ENCODE measurements around the gene CTRB1. TPM values are rescaled to one million over a fixed set of nuclear protein-coding genes. Genes with fewer than 3 reads are reported as not detected.

The CTRB1 gene
- total RNA-seq, 1 experiment from 2014 or later, result not detected

- Histone ChIP-seq H3K56ac (ENCODE audit: insufficient read length, low read depth, low read length) (no peak overlapping the region), H3K27ac (ENCODE audit: insufficient read length, low read depth, low read length) (no peak overlapping the region), H3K4me1 (ENCODE audit: insufficient read depth, low read length) (peaks cover 6% of the 10 kb centered on the region; the same call in 1 of the 2 replicates), H3K27me3 (ENCODE audit: insufficient read depth, low read length) (no peaks in the 10 kb centered on the region), H2AFZ (ENCODE audit: low read length) (no peak overlapping the region), H2BK120ac (ENCODE audit: low read depth, low read length, poor library complexity, severe bottlenecking) (no peak overlapping the region), H3K9ac (ENCODE audit: extremely low read depth, insufficient read length, low read length) (no peak overlapping the region), H2BK12ac (ENCODE audit: insufficient read length, low read depth, low read length) (no peak overlapping the region), H3K18ac (ENCODE audit: insufficient read length, low read depth, low read length) (no peak overlapping the region), H4K20me1 (ENCODE audit: control insufficient read depth, insufficient read depth, insufficient read length) (no peaks in the 10 kb centered on the region), H3K23me2 (ENCODE audit: insufficient read length, low read depth, low read length, poor library complexity, severe bottlenecking) (peaks cover 11% of the 10 kb centered on the region), H3K79me1 (ENCODE audit: insufficient read depth, low read depth, low read length, poor library complexity, severe bottlenecking) (peaks cover 13% of the 10 kb centered on the region), H2BK5ac (ENCODE audit: insufficient read length, low read length) (no peak overlapping the region), H3K23ac (ENCODE audit: insufficient read length, low read depth, low read length) (no peak overlapping the region), H3K14ac (ENCODE audit: insufficient read depth, low read length) (no peak overlapping the region; the same call in 1 of the 2 replicates), H3K79me2 (ENCODE audit: insufficient read depth, low read length) (peaks cover 53% of the 10 kb centered on the region; the same call in 1 of the 2 replicates), H3K4me2 (ENCODE audit: insufficient read depth, insufficient read length, low read length) (no peak overlapping the region), H2BK20ac (ENCODE audit: low read depth, low read length, poor library complexity, severe bottlenecking) (no peak overlapping the region), H2BK15ac (ENCODE audit: low read depth, low read length) (no peak overlapping the region), H3T11ph (ENCODE audit: low read length) (no peak overlapping the region), H4K8ac (replicated peaks; ENCODE audit: insufficient read length, low read depth, low read length) (no peak overlapping the region), H2AK5ac (ENCODE audit: insufficient read length, low read length) (no peak overlapping the region), H4K5ac (ENCODE audit: insufficient read length, low read depth, low read length) (no peak overlapping the region), H3K4ac (ENCODE audit: low read depth, low read length) (no peak overlapping the region), H3K9me3 (ENCODE audit: control insufficient read depth, low read depth, low read length) (no peaks in the 10 kb centered on the region), H4K91ac (ENCODE audit: insufficient read length, low read depth, low read length) (no peak overlapping the region)
- H3K36me3 Mint-ChIP-seq (ENCODE audit: insufficient read depth in 1 of 3, low read depth in 3 of 3), result peaks cover 14 to 18% (median 14%) of the 10 kb centered on the region in 3 experiments; a peak in 6 of 7 replicates
- peaks cover 48 to 56% of the 10 kb centered on the region in 2 experiments for H3K4me1 Mint-ChIP-seq
- H3K27me3 Mint-ChIP-seq (ENCODE audit: low read depth), result no peaks in the 10 kb centered on the region; the same call in 1 of the 2 replicates
- no CpG with 5 or more reads among the region's 13 CpGs for WGBS (ENCODE audit: extremely low coverage, insufficient read length, low lambda C conversion rate)
- H3K4me3 Mint-ChIP-seq, result no peak overlapping the region
- peak overlapping the region; percentile 83 to 97 (median 84); a peak in 5 of 7 replicates for H3K27ac Mint-ChIP-seq
- DNase-seq, result no peak
- TF ChIP-seq CTCF (conservative IDR thresholded peaks at IDR 0.05), result no peak
- H3K9me3 Mint-ChIP-seq, result no peaks in the 10 kb centered on the region
Measured at GRCh38 chr16:75247249-75247648, 28.5 kb downstream of the CTRB1 start.

All from H9 (cell line).